ENCODE data around the gene SHROOM2.
"Not testable (repeated sequence)": the region's sequence is repeated elsewhere in the genome, so short reads cannot be mapped to it uniquely, and the experiment has no call there.

SHROOM2 gene

GRCh38 chrX:9857575-9858474 is 71.6 kb downstream of the SHROOM2 start:
- Histone ChIP-seq H3K4me1 (ENCODE audit: control insufficient read depth, insufficient read depth, low read length) (no peaks in the 10 kb centered on the region), H3K9me3 (ENCODE audit: control insufficient read depth, insufficient read depth, low read depth, low read length) (no peaks in the 10 kb centered on the region), H3K27ac (ENCODE audit: extremely low read depth, low read depth, low read length) (no peak overlapping the region), H3K4me3 (ENCODE audit: low read depth, low read length) (no peak overlapping the region), H3K36me3 (ENCODE audit: control insufficient read depth in 2 of 2, insufficient read depth in 1 of 2, low read length in 2 of 2) (no peaks in the 10 kb centered on the region)
- ChIA-PET POLR2A (no interaction called here), CTCF (interaction anchor here (0.5 kb wide), 1 partner anchor 261 kb away, joined by 3 read pairs; no protein-coding TSS in a partner anchor)
- TF ChIP-seq ZNF654 (tag by site-specific recombination; IDR thresholded peaks at IDR 0.05; ENCODE audit: low read depth) (no peak), PRDM1 (tag by site-specific recombination; IDR thresholded peaks at IDR 0.05) (no peak), ZNF571 (tag by site-specific recombination; IDR thresholded peaks at IDR 0.05) (no peak), GLIS1 (tag by site-specific recombination; IDR thresholded peaks at IDR 0.05) (no peak), PRDM6 (tag by site-specific recombination; IDR thresholded peaks at IDR 0.05) (no peak), ZNF843 (tag by site-specific recombination; IDR thresholded peaks at IDR 0.05) (no peak), ZNF248 (tag by site-specific recombination; IDR thresholded peaks at IDR 0.05) (no peak), ZNF792 (tag by site-specific recombination; IDR thresholded peaks at IDR 0.05) (no peak), ZNF530 (tag by site-specific recombination; IDR thresholded peaks at IDR 0.05; ENCODE audit: low read depth) (no peak), ZNF473 (tag by site-specific recombination; IDR thresholded peaks at IDR 0.05) (no peak), MYNN (tag by site-specific recombination; IDR thresholded peaks at IDR 0.05; ENCODE audit: borderline replicate concordance) (no peak), SP3 (tag by site-specific recombination; IDR thresholded peaks at IDR 0.05) (no peak), ZBTB1 (tag by site-specific recombination; IDR thresholded peaks at IDR 0.05) (no peak), ZNF645 (tag by site-specific recombination; IDR thresholded peaks at IDR 0.05) (no peak), ZBTB17 (tag by site-specific recombination; IDR thresholded peaks at IDR 0.05) (no peak), ZBTB48 (tag by site-specific recombination; IDR thresholded peaks at IDR 0.05) (no peak), ZNF174 (tag by site-specific recombination; IDR thresholded peaks at IDR 0.05) (no peak), HOXC10 (CRISPR knock-in tag; IDR thresholded peaks at IDR 0.05) (no peak), ZNF692 (tag by site-specific recombination; IDR thresholded peaks at IDR 0.05) (no peak), ZNF2 (tag by site-specific recombination; IDR thresholded peaks at IDR 0.05) (no peak)

GRCh38 chrX:9858684-9859083 is 72.5 kb downstream of the SHROOM2 start:
- H3K4me3 ChIP-seq (ENCODE audit: low read depth, low read length); H3K27ac ChIP-seq (ENCODE audit: extremely low read depth, low read depth, low read length); POLR2A ChIA-PET; H3K9me3 ChIP-seq (ENCODE audit: control insufficient read depth, insufficient read depth, low read depth, low read length); H3K36me3 ChIP-seq (ENCODE audit: control insufficient read depth in 2 of 2, insufficient read depth in 1 of 2, low read length in 2 of 2); H3K4me1 ChIP-seq (ENCODE audit: control insufficient read depth, insufficient read depth, low read length): not testable (repeated sequence)
- CTCF ChIA-PET, result interaction anchor here (0.5 kb wide), 1 partner anchor 260 kb away, joined by 3 read pairs; no protein-coding TSS in a partner anchor

Measured in HEK293 (cell line).